DMS53 (cell line): ENCODE results near the gene DMD.

Source experiments
- DNase-seq: peaks from one replicate; lab custom pipeline; 2025; lab: John Stamatoyannopoulos, UW

The DMD gene

DNA sequence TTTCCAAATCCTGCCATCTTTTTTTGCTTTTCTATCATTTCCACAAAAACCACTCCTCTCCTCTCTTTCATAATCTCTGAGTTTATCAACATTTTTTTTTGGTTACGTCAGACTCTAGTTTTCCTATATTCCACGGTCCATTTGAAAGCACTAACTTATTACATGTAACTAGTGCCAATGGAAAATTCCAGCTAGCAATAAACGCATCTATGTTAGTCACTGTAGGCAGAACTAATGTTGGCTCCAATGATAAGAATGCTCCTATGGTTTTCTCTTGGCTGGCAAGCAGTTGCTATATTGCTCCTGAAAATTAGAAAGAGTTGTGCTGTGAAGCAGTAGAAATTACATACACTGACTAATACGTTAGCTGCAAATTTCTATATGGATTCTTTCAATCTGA, 1504.9 kb downstream of the DMD start:
- no peak for DNase-seq

DNA sequence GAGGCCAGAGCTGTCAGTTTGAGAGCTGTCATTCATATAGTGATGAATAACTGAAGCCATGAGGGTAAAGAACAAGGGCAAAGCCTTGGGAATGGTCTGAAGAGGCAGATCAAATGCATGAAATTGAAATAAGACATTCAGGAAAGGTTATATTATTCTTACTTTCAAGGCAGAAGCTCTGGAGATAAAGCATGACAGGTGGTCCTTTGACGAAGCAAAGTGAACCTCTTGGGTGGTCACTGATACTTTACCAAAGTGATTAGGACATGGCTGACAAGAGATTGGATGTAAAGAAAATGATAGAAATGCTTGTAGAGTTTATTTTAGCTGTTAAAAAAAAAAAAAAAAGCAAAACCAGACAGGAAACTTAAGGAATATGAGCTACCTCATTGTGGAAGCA, 1505.5 kb downstream of the DMD start:
- no peak for DNase-seq

DNA sequence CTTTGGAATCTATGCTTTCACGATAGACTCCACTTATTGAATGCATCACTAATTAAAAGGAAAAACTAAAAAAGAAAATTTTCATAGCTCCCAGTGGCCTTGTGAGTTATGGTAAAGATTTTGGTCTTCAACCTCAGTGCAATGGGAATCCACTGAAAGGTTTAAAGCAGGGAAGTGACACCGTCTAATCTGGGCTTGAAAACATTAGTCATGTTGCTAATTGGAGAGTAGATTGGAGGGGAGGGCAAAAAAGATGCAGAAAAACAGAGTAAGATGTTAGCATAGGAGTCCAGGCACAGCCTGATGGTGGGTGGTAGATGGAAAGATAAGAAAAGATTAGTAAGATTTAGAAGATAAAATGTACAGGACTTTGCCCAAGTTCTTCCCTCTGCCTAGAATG, 1506.4 kb downstream of the DMD start:
- DNase-seq: no peak

DNA sequence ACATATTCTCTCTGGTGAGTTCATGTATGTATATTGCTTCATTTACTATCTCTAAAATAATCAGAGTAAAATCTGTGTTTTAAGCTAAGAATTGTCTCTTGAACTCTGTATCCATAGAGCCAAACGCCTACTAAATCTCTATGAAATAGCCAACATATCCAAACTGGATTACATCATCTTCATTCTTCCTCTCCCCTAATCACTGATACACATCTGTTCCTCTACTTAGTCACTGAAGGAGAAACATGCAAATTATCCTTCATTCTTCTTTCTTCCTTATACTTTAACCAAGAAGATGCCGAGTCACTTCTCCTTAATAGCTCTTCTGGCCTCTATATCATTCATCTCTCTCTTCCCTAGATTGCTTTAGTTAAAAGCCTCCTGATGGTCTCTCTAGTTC, 1509.1 kb downstream of the DMD start:
- no peak for DNase-seq

DNA sequence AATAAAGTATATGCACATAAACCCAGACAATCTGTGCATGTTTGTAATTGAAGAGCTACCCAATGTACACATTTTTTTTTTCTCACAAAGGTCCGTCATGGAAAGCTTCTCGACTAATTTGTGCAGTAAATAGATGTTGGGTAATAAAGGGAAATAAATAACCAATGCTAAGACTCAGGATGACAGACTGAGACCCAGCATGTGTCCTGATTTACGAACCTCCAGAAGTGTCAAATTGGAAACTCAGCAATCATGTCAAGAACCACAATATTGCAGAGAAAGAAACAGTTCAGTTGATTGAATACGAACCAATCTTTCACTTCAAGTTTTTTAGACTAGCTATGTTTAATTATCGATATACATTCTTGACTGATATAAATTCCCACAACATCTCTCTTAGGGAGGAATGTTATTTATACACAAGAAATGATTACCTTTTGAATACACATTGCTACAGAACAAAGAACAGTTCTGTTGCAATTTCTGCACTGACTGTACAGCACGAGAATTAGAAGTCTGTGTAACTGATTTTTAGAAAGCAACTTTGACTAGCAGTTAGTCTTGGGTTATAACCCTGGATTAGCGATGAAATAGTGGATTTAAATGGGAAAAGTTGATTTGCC, 1513.9 kb downstream of the DMD start:
- no peak for DNase-seq

DNA sequence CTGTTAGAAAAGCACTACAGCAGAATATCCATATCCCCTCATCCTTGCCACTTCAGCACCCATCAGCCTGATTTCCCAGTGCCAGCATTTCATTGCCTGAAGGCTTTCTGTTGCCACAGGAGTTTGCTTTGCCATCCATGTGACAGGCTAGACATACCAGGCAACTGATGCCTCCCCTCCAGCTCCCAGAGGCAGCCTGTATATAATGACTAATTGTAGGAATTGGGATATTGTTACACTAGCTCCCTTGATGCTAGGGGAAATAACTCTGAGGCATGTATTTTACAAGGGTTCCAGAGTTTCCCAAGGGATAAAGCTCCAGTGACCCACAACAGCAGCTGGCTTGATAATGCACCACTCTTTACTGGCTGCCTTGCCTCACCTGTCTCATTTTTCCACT, 1531.5 kb downstream of the DMD start:
- DNase-seq: no peak

DNA sequence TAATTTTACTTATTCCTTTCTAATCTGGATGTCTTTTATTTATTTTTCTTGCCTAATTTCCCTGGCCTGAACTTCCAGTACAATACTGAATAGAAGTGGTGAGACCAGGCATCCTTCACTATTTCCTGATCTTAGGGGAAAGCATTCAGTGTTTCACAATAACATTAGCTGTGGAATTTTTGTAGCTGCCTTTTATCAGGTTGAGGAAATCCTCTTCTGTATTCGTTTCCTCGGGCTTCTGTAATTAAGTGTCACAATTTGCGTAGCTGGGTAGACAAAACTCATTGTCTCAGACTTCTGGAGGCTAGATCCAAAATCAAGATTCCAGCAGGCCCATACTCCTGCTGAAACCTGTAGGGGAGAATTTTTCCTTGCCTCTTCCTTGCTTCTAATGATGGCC, 1541.1 kb downstream of the DMD start:
- DNase-seq: no peak

DNA sequence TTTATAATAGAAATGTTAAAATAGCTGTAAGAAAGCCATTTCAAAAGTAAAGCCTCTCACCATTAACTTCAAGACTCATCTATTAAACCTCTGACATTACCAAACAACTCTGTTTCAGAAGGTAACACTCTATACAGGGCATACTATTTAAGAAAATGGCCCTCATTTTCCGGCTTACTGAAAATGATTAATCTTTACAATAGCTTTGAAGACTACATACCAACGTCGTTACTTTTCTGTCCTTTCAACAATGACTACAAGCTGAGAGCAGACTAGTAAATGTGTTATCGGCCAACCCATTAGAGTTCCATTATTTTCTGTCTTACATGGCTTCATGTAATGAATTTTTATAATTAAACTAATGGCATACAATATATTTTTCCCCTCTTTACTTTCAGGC, 1545.9 kb downstream of the DMD start:
- no peak for DNase-seq

DNA sequence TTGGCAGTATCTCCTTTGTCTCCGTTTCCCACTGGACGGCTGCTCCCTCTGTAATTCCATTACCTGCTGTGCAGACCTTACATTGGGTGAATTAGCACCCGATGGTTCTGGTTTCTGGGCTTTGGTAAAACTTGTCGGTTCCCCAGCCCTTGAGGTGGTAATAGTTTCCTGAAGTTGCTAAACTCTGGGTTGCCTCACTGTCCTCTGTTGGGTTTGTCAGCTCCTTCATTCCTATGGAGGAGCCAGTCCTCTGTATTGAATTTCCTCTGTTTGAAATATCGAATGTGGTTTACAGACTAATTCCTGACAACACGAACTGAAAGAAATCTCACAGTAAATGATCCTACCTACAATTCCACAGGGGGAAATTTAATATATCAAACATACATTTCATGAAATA, 1548.2 kb downstream of the DMD start:
- no peak for DNase-seq

DNA sequence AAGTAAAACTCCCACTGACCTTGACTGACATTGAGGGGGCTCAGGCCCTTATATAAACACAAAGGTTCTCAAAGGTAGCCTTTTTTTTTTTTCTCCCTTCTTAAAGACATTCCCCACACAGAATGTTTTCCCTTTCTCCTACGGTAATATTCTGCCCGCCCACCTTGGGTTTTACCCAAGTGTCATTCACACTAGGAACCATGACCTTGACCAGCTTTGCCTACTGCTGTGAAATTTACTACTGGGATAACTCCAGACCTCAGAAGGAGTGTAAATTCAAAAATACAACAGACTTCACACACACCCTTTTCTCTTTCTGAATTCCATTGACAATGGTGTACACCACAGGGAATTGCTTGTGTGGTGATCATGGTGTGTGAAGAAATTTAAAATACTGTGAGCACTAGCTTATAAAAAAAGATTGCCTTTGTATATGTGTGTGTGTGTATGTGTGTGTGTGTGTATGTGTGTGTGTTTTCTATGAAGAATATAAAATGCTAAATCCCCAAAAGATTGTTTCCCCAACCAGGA, 1550.0 kb downstream of the DMD start:
- no peak for DNase-seq

DNA sequence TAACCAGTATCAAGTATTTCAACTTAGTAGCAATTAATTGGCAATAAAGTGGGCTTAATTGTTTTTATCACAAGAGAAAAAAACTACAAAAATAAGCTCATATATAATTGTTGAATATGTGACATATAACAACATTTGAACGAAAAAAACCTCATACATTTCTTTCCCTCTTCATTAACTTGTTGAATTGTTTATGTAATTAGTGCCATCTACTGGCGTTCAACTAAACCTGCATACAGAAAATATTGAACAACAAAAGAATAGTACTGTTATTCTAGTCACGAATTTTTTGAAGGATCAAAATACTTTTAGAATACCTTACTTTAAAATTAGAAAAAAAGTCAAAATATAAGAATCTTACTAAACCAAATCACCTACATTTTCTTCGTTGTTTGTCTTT, 1553.0 kb downstream of the DMD start:
- DNase-seq: peak; percentile 61

DNA sequence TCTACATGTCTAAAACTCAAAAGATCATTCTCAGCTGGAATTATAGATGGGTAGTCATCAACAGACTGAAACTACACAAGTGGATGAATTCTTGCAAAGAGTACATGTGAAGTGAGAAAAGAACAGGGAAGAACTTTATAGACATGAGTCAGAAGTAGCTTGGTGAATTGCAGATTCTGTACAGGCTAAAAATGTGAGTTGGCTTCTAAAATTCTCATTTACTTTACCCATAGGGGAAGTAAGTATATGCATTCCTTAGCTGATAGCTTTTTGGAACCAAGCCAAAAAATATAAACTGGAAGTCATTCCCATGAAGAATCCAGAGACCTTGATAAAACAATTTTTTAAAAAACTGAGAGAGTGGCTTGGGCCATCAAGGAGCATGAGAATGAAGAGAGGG, 1555.3 kb downstream of the DMD start:
- no peak for DNase-seq

DNA sequence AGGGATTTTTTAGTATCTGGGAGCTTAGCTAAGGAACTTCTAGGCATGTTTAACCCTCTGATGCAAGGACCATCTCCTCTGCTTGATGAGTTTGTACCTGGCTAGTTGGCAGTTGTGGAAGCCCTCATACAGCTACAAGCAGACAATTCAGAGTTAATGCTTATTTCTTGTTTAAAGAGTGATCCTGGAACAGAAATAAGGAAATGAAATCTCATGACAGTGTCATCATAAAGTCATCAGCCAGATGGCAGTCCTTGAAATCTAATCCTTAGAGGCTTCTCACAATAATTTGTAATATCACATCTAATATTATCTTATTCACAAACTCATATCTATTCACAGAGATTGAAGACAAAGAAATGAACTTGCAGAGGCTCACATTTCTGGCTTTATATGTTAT, 1557.9 kb downstream of the DMD start:
- DNase-seq: peak; percentile 7

DNA sequence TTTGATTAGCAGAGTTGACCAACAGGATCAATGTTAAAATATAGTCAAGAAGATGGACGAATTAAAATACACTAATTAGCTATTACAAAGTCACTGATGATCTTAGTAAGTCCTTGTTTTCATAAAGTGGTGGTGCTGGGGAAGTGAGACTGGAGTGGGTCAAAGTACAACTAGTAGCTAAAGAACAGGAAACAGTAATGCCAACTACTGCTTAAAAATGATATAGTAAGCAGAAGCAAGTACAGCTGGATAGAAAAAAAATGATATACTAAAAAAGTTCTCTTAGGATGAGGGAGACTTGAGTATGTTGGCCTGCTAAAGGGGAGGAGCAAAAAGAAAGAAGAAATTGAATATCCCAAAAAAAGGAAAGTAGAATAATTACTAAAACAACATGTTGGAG, 1558.7 kb downstream of the DMD start:
- DNase-seq: peak; percentile 11

DNA sequence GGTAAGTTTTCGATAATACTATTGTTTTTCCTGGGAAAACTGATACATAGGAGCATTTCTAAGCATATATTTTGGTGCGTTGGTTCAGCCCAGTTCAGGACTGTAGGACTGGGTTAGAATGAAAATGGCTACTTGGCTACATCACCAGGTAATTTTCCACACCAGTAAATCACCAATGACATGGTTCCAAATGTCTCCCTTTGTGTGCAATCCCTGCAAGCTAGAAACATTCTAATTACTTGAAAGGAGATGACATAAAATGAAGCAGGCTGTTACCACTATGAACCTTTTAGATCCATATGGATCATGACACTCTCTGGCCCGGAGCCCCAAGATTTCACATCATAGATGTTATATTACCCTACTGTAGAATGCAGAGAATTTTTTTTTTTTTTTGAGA, 1562.1 kb downstream of the DMD start:
- no peak for DNase-seq

DNA sequence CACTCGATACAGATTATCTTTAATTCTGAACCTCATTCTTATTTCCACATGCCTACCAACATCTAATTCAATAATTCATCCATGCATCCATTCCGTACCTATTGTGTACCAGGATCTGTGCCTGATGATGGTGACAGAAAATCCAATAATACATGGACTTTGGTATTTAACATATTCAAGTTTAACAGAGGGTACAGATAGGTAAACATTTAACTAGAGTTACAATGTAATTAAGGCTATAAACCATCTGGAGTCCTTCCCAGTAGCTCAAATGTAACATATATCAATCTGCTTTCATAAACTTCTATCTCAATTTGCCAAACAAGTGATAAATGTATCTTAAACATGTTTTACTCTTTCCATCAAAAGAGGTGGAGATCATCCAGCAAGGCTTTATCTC, 1578.0 kb downstream of the DMD start:
- DNase-seq: no peak

DNA sequence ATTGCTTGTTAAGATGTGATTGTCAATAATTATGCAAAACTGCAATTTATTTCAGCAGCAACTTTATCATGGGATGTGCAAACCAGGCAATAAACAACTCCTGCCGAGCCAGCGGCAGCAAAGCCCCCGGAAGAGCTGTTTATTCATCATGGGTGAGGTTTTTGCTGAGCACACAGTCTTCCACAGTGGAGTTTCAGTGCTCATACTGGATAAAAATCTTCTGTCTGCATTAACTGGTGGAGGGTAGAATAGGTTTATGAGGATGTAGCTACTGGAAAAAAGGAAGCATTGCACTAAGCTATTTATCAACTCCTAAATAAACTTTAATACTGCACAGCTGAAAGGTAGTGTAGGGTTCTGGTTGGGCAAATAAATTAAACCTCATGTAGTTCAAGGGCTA, 1582.2 kb downstream of the DMD start:
- no peak for DNase-seq

DNA sequence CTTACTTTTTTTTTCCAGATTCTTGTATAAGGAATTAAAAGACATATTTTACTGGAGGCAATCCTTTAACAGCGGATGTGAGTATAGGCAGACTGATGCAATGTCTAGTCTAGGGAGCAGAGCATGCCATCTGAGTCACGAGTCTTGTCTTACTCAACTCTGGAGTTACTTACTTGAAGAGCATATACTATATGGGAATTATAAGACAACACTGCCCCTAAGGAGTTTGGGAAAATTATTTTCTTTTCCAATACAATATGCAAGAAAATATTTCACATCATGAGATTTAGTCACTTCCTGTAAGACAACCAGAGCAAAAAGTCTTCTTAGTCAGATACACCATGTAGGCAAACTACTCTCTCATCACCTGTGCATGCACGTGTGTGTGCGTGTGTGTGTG, 1602.2 kb downstream of the DMD start:
- no peak for DNase-seq

DNA sequence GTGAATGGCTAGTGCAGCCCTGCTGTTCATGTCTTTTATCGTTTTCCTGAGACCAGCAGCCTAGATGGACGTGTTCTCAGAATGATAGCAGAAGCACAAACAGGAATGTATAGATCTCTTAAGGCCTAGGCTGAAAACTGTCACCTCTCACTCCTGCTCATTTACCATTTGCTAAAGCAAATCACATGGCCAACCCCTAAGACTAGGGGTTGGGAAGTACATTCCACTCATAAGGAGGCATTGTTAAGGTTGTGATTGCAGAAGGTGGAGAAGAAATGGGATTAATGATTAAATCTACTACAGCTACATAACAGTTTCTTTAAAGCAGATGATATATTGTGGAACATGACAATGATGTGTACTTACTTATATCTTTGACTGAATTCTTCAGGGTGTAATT, 1602.7 kb downstream of the DMD start:
- DNase-seq: no peak

DNA sequence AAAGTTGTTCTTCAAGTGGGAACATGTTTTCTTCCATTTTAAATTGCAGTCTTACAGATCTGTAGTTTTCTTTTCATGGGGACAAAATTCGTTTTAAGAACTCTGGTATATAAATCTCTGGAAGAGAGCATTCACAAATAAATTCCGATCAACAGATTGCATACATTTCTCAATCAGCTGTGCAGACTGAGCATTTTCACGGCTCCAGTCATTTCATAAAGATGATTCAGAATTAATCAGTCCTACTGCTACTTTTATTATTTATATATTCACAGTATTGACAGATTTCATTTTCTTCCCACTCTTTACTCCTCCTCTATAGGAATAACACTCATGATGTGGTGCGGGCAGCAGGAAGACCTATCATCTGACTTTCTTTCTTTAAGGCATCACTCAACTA, 1604.6 kb downstream of the DMD start:
- no peak for DNase-seq

DNA sequence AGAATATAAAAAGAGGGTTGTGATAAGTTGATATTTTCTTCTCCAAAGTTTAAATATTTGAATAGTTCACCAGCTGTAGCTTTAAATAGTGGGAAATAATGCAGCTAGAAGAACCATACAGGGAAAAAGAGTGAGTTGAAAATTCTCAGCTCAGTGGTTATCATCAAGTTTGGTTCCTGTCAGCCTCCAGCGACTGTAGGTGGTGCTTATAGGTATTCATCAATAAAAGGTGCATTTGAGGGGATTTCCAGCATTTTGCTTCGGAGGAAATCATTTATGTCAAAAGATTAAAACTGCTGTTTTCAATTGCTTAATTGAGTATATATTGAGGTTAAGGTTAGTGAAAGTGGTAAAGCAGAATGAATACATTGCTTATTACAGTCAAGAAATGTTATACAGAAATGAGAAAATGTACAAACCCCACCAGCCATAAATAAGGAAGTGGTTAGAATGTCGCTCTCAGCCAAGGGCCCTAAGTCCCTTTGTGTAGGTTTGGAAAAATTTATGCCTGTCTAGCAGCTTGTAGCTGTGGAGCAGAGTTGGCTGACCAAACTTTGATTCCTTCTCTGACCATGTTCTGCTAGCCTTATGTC, 1606.6 kb downstream of the DMD start:
- DNase-seq: no peak

DNA sequence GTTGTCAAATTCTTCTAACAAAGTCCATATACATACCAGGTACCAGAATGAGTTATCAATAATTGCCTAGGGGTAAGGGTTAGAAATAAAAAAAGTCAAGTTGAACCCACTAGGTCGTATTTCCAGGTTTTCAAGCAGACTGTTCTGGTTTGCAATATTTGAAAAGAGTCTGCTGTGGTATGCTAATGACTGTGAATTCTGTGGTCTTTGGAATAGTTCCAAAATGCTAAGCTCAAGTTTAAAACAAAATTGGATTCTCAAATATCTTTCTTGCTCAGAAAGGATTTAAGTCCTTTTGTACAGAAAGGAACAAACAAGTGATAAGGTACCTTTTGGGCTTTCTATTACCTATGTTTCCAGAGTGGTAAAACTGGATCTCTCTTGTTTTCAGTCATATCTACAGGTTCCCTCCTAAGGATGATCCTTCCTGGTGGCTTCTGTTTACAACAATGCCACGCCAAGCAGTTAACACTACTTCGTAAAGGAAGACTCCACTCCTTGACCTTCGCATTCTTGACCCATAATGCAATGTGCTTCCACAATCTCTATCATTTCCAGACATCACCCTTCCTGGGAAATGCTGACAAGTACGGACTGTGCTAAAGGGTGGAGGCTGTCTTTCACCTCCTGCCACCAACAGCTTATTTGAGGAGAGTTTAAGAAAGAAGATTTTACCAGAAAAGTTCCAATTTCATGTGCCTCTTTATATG, 1607.8 kb downstream of the DMD start:
- DNase-seq: no peak

DNA sequence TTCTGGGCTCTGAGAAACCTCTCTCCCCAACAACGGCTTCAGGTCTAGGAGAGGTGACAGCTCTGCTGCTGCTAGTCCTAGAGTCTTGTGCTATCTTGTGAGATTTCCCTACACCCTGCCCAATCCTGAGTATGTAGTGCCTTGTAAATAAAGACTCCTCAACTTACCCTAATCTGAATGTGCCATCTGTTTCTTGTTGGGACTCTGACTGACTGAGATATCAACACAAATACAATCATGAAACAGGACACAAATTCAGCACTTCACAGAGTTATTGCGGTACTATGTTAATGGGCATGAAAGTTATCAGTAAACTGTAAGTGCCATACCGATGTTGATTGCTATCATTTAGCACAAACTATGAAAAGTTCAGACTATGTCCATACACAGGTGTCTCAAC, 1610.5 kb downstream of the DMD start:
- DNase-seq: no peak

DNA sequence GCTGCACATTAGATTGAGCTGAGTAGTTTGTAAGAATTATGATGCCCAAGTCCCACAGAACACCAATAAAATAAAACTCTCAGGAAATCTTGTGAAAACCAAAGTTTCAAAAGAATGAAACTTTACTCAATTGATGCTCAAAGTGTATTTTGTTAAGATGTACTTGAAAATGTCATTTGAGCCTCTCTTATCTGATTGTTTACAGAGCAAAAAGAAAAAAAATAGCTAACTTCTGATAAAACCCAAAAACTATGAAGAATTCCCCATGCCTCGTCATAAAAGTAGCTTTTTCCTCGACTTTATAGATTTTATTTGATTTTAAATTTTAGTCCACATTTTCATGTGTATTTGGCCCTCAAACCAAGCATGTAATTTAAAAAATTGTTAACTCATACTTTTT, 1618.0 kb downstream of the DMD start:
- DNase-seq: no peak
